GM08714 (cell line): ENCODE results near the gene SASH1.

Source experiments
- H3K4me3 ChIP-seq: fragments of 200-500 bp; sonication (Bioruptor generic); 2 replicates; pipeline ENCODE4 v1.5.1; 2014; ENCODE audit warnings: mild to moderate bottlenecking, low read length, inconsistent platforms
- ZNF274 ChIP-seq: IDR thresholded peaks from 2 replicates; pipeline ENCODE4 v1.6.1; 2012; ENCODE audit warnings: mild to moderate bottlenecking, low read depth, low read length

Gene SASH1

DNA sequence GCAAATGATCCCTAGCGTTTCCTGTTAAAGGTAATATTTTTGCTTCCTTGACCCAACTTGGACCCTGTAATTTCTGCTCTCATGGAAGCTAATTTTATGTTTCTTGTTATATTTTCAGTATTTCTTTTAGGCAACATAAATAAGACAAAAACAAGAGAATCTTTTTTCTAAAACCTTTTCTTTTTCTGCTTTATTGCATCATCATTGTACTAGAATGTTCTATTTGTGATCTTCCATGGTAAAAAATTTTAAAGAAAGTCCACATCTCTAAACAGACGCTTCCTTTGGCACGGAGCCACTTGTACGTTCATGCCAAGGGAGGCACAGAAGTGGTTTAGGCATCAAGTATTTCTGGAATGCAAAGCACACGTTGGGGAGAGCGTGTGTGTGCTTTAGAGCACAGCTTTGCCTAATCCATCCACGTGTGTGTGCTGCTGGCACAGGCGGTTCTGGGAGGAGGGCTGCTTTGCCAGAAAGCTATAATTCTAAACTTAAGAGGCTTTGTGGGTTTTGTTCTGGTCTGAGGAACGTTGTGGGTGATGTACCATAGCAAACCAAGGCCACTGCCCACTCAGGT lies 98.3 kb downstream of the SASH1 start:
- no peak for TF ChIP-seq ZNF274
- no peak overlapping the region for H3K4me3 ChIP-seq

DNA sequence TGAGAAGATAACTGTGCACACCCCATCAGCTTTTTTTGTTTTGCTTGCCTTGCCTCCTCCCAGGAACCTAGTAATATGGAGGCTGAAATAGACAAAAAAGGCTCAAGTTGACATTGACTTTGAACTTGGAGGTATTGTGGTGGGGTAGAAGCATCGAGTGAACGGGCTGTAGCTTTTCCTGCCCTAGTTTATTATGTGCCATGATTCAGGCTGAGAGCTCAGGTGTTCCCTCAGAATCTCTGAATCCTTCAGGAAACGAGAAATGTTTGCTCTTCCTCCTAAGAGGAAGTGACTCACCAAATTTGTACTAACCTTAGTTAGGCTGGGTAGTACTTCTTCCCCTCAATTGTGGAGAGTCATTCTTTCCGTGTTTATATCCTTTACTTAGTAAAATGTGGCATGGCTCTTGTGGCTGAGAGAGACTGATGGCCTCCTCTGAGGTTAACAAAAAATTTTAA lies 98.8 kb downstream of the SASH1 start:
- no peak overlapping the region for H3K4me3 ChIP-seq
- TF ChIP-seq ZNF274 = no peak

DNA sequence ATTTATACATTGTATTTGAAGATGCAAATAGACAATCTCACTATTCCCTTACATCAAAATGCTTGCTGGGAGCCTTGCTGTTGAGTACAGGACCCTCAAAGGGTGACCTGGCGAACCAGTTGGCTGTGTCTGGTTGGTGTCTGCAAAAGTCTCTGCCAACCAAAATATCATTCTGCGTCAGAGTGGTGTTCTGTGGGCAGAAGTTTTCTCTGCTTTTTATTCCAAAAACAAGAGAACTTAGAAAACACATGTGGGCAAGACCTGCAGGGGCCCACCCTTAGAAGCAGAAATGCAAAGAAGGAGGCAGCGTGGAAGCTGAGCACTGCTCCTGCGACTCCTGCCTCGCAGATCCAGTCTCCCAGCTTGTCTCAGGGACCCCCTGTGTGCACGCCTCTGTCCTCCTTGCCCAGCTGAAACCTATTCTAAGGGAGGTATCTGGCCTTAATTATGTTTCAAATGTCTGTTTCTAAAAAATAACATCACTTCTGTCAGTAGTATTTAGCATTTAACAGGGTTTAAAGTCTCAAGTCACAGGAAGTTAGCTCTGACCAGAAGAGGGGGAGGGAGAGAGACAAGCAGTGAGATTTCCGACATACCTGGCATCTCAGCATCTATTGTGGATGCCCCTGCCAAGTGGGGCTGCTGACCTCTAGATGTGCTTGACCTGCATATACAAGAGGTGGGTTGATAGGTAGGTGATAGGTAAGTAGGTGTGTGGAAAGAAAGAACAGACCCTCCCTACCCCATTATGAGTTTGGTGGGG lies 101.3 kb downstream of the SASH1 start:
- TF ChIP-seq ZNF274 = no peak
- H3K4me3 ChIP-seq = no peak overlapping the region

DNA sequence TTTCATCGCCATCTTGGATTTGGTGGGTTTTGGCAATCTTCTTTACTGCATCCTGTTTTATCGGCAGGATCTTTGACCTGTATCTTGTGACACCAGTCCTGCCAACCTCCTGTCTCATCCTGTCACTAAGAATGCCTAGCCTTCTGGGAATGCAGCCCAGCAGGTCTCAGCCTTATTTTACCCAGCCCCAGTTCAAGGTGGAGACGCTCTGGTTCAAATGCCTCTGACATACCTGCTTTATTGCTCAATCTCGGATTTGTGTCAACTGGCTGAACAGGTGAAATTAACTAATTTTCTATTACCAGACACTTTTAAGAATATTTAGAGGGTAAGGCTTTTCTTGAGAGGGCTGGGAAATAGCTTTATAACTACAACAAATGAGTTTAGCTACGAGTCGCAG lies 102.5 kb downstream of the SASH1 start:
- no peak overlapping the region for H3K4me3 ChIP-seq
- no peak for TF ChIP-seq ZNF274

DNA sequence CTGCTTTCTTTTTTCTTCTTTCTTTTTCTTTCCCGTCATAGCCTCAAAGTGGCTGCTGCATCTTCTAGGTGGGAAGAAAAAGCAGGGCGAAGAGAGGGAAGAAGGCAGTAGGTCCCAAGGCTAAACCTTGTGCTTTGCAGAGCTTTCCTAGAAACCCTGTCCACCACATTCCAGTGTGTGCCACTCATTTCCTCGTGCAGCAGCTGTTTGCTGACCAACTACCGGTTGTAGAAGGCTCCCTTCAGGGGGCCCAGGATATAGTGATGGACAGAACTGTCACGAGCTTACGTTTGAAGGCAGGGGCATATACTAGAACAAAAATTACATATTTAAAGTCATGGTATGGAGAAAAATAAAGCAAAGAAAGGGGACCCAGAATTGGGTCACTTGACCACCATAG lies 103.0 kb downstream of the SASH1 start:
- no peak overlapping the region for H3K4me3 ChIP-seq
- no peak for TF ChIP-seq ZNF274

DNA sequence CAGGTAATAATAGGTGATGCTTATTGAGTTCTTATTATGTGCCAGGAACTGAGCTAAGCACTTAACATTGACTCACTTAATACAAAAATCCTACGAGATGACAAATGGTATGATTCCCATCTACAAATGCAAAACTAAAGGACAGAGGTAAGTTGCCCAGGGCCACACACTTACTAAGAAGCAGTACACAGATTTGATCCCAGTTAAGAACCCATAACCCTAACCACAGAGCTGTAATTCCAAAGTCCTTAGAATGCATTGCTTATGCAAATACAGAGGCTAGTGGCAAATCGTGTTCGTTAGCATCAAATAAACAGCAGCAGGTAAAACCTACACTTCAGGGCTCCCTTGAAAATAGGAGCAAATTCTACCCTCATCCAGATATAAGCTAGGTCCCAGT lies 104.0 kb downstream of the SASH1 start:
- no peak for TF ChIP-seq ZNF274
- no peak overlapping the region for H3K4me3 ChIP-seq

DNA sequence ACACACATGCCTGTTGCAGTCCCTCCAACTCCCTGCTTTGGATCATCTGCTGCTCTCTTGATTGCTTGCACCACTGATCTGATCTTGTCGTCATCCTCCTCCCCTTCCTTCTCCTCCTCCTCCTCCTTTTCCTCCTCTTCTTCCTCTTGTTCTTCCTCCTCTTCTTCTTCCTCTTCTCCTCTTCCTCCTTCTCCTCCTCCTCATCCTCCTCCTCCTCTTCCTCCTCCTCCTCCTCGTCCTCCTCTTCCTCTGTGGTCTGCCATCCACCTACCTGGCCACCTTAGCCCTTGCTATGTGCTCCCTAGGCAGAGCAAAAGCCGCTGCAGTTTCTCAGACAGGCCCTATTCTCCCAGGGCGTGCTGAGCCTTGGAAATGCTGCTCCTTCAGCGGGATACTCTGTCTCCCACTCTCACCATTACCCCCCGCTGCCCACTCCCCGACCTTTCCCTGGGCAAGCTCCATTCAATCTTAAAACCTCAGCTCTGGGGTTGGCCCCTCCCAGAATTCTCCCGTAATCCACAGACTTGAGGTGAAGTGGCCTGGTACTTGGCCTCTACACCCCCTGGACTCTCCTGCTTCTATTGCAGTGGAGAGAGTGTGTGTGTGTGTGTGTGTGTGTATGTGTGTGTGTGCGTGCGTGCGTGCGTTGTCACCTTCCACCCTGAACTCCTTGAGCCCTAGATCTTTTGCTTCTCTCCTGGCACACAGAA lies 105.0 kb downstream of the SASH1 start:
- no peak for TF ChIP-seq ZNF274

DNA sequence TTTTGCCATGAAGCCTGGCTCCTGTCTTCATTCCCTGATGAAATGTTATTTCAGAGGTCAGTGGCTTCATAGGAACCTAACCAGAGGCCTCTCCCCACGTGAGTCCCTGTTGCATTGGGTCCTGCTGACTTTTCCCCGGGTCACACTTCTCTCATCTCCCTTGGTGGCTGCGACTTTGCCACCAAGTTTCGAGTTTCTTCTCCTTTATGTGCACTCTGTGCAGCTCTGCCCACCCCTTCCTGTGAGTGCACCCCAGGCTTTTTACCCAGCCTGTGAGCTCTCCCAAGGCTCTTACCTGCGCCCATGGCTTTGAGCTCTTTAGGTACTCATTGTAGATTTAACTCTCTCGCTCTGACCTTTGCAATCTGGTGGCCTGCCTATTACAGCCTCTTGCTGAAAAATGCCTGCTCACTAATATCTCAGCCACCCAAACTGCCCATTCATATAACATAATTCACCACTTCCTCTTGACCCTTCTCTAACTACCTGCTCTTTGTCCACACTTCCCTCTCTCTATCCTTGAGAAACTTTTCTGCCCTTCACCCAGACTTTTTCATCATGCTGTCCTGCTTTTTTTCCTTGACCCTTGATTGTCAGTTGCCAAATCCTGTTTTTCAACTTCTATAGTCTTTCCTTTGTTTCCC lies 105.9 kb downstream of the SASH1 start:
- no peak for TF ChIP-seq ZNF274
- no peak overlapping the region for H3K4me3 ChIP-seq

More for the DNA sequence above, 105.0 kb downstream of the SASH1 start:
- H3K4me3 ChIP-seq = no peak overlapping the region

DNA sequence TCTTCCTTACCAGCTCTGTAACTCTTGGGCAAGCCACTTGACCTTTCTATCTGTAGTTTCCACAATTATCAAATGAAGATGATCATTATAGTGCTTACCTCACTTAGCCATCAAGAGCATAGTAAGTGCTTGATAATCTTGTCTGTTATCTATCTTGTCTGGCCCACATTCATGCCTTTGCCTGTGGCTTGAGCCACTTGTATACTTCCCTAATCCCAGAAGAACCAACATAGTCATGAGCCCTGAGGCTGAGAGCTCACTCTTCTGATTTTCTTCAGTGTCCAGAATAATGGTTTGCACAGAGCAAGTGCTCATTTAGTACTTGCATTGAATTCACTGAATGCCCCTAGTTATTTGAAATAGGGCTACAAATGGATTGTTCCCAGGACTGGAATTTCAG lies 108.2 kb downstream of the SASH1 start:
- H3K4me3 ChIP-seq = no peak overlapping the region
- TF ChIP-seq ZNF274 = no peak

DNA sequence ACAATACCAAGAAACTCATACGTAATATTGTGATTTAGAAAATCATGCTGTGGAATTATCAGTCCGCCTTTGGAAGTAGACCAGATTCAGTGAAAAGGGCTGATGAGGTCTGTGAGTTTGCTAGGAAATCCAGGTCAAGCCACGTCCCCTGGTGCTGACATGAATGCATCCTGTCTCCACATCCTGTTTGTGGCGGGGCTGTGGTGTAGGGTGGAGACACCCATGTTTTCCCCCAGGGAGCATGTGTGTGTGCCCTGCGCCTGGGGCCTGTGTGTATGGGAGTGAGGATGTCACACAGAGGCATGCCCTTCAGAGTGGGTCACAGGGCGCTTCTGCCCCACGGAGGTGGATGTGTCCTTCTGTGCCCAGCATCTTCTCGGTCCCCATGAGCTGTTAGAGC lies 109.1 kb downstream of the SASH1 start:
- TF ChIP-seq ZNF274 = no peak

DNA sequence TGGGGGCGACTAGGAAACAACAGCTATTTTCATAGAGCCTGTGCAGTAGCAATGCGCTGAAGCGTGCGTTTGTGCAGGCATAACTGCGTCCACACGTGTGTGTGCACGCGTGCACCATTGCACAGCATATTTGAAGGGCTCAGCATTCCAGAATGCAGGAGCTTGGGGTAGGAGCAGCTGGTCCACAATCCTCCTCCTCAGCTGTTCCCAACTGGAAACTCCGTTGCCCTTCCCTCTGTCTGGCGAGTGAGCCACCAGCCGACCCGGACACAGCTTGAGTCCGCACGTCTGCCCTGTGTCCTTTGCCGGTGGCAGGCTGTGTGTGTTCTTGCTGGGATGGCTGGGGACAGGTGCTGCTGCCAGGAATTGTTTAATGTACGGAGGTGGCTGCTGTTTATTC lies 110.2 kb downstream of the SASH1 start:
- H3K4me3 ChIP-seq = no peak overlapping the region
- TF ChIP-seq ZNF274 = no peak

More for the DNA sequence above, 109.1 kb downstream of the SASH1 start:
- no peak overlapping the region for H3K4me3 ChIP-seq

DNA sequence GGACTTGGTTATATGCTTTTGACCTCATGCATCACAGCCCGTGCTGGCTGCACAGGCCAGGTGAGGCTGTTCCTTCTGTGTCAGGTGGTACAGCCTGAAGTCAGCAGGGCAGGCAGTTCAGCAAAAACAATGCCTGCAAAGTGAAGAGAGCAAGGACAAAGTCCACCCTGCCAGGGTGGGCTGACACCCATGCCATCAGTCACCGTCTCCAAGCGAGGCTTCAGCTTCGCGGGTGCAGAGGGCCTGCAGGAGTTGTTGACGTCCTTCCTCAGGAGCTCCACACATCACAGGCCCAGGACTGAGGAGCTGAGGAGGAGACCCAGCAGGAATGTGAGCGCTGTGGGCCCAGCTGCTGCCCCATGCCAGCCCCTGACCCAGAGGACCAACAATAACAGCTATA lies 111.3 kb downstream of the SASH1 start:
- H3K4me3 ChIP-seq = no peak overlapping the region
- no peak for TF ChIP-seq ZNF274

DNA sequence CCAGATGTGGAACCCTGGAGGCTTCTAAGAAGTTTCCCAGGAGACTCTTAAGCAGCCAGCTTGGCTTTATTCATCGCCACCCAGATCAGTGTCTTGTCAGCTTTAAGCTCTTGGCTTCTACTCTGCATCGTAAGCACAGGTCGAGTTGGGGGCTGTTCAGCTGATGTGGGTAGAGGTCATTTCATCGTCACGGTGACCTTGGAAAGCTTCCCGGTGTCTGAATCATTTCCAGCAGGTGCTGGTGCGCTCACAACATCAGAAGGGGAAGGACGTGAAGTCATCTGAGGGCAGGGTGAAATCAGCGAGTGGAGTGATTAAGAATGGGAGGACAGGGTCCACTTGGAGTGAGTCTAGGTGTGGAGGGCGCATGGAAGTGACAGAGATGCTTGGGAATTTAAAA lies 112.6 kb downstream of the SASH1 start:
- H3K4me3 ChIP-seq = no peak overlapping the region
- no peak for TF ChIP-seq ZNF274
